ENCODE data around the gene PPFIA4.
"Not testable (repeated sequence)": the region's sequence is repeated elsewhere in the genome, so short reads cannot be mapped to it uniquely, and the experiment has no call there.

Gene PPFIA4

DNA sequence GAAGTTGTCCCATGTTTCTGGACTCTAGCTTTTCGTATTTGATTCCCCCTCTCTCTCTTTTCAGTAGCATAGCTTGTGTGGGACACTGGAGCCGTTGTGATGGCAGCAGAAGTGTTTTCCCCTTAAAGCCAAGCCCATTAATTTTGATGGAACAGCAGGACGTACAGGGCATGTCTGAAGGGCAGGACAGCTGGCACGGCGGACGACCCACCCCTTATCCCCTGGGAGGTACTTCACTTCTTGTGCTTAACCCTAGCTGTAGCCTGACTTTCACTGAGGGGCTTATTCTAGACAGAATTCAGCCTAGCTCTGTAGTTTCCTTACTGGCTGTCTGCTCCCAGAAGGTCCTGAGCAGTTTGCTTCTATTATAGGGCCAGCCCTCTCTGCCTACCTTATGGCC, 8.6 kb upstream of the PPFIA4 start:
- no peak for DNase-seq

GRCh38 chr1:203022855-203023254, 3.4 kb upstream of the PPFIA4 start:
- DNase-seq: not testable (repeated sequence)

GRCh38 chr1:203025686-203026030, 633 bp upstream of the PPFIA4 start:
- no peak for DNase-seq

- no peak for DNase-seq
Measured at GRCh38 chr1:203026666-203027663, 674 bp downstream of the PPFIA4 start.

DNA sequence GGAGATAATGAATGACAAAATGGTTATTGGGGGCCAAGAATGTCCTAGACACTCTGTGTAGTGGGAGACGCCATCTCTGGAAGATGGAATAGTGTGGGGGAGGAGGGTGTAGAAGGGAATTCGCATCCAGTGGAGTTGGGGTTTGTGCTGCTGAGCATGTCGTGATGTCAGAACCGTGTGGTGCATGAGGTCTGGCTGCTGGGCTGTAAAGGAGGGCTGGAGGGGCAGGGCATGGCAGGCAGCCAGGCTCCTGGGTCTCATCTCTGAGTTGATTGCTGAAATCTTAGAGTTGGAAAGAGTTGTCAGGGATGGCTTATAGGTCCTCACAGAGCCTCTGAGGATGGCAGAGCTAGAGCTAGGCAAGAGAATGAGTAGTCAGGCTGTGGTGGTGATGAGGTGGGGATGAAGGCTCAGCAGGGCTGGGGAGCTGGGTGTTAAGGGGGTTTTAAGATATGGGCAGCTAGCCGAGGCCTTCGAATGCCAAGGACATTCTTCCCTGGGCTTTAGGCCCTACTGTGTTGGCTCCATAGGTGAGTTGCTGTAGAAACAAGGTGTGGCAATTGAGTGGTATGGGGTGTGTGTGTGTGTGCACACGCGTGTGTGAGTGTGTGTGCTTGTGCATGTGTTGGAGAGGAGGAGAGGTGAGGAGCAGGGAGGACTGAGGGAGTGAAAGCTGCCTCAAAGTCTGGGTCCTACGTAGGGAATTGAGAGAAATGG, 1.9 kb downstream of the PPFIA4 start:
- DNase-seq: no peak

DNA sequence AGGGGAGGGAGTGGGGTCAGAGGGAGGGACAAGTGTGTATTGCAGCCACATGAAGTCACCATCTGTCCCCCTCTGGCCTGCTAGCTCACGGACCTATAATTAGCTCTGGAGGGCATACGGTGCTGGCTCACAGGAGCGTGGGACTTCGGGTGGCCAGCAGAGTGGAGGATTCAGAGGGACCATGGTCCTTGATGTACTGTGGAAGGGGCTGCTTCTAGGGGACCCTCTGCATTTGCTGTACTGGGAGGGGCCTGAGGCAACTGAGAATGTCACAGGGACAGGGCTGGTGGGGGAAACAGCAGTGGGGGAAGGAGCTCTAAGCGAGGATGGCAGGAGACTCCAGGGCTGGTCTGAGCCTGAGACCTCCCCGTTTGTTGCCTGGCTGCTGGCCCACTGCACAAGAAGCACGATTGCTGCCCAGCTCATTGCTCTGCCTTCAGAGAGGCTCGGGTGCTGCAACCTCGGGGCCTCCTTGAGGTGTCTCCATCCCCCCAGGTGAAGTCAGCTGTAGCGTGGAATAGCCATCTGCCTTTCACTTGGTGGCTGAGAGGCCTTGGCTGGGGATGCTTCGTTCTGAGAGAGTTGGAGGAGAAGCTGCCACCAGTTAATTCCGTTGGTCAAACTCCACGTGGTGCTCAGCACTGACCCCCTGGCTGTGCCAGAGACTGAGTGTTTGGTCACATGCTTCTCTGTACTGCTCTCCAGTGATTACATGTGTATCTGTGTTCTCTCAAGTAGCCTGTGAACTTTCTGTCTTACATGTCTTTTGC, 2.7 kb downstream of the PPFIA4 start:
- peak; percentile 27 for DNase-seq

DNA sequence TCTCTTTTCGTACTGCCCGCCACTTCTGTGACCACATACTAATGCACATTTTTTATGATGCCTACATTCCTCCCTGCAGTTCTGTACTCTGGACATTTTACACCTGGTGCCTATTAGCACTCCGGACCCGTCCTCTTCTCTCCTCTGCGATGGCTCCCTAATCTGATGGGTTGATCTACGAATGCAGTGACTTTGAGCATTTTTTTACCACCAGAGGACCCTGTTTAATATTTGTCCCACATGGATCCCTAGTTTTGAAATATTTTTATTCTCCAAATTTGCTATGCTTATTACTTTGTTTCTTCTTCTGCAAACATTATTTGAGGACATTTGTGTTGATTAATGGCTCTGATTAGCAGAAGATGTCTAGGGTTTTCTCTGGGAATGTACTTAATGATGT, 5.2 kb downstream of the PPFIA4 start:
- DNase-seq: no peak

DNA sequence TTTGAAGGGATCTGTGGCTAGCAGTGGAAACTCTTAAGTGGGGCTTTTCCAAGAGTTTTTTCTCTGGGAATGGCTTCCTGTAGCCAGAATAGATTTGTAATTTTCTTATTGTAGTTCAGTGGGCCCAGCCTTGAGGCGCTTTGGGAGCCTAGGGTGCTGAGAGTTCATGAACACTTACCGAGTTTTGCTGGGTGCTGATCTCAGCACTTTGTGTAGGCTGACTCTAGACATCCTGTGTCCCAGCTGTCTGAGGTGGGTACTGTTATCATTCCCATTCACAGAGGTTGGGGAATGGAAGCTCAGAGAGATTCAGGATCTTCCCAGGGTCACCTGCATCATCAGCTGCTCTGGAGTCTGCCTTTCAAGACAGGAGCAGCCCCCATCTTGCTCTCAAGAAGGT, 7.0 kb downstream of the PPFIA4 start:
- DNase-seq: peak; percentile 50

GRCh38 chr1:203033917-203034316, 7.6 kb downstream of the PPFIA4 start:
- no peak for DNase-seq

DNA sequence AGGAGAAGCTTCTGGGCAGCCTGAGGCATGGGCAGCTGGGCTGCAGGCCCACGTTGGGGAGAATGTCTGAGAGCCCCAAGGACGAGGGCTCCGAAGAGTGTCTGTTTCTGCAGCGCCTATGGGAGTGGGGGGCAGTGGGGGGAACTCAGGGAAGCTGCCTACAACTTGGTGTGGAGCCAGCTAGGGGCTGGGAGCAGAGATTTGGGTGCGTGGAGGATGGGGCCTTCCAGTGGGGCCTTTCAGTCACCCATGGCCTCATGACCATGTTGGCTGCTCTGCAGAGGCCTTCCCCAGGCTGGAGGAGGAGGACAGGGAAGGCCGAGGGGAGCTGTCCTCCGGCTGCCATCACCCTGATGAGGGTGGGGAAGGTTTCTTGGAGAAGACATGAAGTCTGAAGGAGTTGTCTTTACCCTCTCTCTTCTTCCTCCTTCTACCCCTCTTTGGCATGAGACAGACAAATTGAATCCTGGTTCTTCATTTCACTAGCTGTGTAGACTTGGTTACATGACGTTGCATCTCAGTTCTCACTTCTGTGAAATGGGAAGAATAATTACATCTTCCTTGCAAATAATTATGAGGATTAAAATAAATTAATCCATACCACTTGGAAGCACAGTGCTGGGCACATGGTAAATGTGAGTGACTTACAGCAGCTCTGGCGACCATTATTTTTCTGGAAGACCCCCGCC, 8.3 kb downstream of the PPFIA4 start:
- no peak for DNase-seq

DNA sequence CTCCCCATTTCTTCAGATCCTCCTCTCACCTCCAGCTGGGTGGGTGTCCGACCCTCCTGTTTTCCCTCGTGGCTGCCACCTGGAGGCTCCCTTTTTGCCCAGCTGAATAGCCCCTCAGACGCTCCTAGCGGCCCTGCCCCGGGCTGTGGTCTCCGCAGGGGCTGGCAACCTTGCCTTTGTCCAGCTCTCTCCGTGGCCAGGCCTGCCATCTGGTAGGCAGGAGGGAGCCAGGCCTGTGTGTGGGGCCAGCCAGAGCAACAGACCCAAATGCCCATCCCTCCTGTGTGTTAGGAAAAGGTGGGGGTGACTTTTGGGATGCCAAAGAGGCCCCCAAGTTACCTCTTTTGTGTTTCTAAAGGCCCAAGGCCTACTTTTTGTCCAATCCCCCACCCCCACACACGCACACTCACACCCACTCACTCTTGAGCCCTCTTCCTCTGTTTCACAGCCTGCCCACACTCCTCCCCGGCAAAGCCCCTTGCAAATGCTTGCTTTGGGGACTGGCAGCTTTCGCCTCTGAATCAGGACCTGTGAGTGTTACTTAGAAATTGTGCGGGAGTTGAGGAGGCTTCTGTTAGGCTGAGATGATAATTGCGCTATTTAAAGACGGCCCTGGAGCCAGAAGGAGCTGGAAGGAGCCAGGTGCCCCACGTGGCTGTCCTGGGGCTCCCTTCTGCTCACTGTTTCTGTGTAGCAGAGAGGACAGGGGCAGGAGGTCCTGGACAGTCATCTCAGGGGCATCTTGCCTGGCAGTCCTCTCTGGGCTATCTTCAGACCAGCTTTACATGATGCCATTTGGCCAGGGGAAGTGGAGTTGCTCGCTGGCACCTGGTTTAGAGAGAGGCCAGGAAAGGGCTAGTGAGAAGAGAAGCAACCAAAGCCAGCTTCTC, 9.1 kb downstream of the PPFIA4 start:
- DNase-seq: no peak

GRCh38 chr1:203036135-203036534, 9.8 kb downstream of the PPFIA4 start:
- DNase-seq: no peak

- DNase-seq: peak; percentile 20
Measured at GRCh38 chr1:203036537-203036936, 10.2 kb downstream of the PPFIA4 start.

DNA sequence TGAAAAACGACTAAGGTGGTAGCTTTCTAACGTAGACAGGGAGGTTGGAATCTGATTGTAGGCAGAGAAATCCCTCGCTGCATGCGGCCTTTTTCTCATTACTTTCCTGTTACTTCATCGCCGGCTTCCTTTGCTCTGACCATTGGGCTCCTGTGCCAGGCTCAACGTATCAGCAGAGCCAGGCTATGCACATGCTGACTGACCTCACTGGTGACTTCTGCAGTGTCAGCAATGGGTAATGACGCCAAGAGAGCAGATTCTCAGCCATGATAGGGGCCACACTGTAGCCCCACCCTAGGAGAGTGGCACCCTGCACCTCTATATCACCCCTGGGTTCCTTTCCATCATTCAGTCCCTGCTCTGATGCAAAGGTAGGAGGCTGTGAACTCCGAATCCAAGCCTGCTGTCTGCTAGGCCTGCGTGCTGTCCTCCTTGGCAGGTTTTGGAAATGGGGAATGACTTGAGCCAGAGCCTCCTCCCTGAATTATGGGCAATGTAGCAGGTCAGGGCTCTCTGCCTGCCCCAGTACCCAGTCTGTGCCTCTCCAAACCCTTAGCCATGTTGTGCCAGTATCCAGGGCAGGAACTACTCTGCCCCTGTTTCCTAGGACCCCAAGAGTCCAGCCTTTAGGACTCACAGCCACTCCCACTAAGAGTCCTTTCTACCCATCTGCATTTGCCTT, 11.4 kb downstream of the PPFIA4 start:
- no peak for DNase-seq

DNA sequence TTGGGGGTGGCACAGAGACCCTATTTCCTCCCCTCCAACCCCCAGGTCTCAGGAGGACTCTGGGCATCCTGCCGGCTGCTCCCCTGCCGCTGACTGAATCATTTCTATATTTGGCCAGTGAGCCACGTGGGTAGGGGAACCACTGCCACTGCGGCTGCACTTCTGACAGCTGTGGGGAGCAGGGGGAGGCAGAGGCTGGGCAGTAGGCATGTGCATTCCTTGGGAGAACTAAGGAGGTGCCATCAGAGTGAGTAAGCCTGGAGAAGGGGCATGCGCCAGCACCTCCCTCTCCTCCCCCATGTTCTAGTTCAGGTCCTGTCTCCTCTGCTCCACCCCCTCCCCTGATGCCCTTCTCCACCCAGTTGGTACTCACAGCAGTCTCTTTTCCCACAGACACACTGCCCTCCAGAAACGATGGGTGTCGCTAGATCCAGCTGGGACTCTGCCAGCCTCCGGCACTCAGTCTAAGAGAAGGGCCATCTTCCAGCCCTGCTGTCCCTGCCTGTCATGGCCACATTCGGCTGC, 12.0 kb downstream of the PPFIA4 start:
- no peak for DNase-seq

DNA sequence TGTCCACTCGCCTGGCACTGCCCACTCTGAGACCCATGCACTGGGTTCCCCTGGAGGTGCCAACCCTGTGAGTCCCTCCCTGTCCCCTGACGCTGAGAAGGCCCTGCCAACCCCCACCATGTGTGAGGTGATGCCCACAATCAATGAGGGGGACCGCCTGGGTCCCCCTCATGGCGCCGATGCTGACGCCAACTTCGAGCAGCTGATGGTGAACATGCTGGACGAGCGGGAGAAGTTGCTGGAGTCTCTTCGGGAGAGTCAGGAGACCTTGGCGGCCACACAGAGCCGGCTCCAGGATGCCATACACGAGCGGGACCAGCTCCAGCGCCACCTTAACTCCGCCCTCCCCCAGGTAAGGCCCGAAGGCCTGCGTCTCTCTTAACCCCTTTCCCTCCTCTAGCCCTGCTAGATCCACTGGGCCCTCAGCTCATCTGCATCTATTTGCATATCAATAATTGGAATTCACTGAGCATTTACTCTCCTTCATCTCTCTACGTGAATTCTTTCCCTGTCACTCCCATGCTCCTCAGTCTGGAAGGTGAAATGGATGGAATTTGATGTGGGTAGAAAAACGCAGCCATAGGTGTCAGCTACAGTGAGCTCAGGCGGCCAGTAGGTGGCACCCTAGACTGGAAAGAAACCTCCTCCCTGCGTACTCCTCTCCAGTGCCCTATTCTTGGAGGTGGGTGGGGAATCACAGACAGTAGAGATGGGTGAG, 12.8 kb downstream of the PPFIA4 start:
- DNase-seq: peak; percentile 85

GRCh38 chr1:203039609-203040512, 13.6 kb downstream of the PPFIA4 start:
- DNase-seq: no peak

- no peak for DNase-seq
Measured at GRCh38 chr1:203040513-203041275, 14.4 kb downstream of the PPFIA4 start.

Measured in NCI-H2171 treated with DMSO at 0.1 percent for 48 hours (cell line).